ENCODE measurements around the gene LY6G6D.

Gene LY6G6D

DNA sequence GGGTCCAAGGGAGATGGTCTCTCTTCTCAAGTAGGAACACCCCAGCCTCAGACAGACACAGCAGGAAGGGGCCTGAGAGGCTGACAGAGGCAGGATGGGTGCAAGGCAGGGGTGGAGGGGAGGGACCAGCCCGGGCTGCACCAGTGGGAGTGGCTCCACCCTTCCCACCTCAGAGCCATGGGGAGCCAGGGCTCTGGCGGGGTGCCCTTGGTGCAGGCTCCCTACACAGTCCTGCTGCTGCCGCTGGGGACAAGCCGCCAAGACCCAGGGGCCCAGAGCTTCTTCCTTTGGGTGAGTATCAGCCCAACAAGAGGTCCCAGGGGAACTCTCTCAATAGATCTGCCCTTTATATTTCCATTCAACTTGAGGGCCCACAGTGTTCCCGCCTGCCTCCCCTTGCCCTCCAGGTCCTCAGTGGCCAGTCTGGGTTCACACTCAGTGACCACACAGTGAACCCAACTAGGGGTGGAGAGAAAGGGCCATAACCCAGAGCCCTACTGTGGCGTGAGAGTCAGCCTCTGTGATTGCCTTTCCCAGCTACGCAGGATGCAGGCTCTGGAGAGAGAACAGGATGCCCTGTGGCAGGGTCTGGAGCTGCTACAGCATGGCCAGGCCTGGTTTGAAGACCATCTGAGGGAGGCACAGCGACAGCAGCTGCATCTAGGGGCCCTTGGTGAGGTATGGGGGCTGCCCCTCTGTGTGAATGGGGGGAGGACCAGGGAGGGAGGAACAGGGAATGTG, 47.9 kb downstream of the LY6G6D start:
- peaks cover 15 to 23% of the 10 kb centered on the region in 2 donors for H3K4me1 ChIP-seq (ENCODE audit: control insufficient read depth in 2 of 2, insufficient read depth in 1 of 2, low read depth in 1 of 2, low read length in 2 of 2)
- H2AK5ac ChIP-seq (ENCODE audit: low read depth, low read length): peak overlapping the region; percentile 95
- H4K91ac ChIP-seq (ENCODE audit: low read depth, low read length, poor library complexity): peak overlapping the region; percentile 95
- WGBS, 2 donors (ENCODE audit: extremely low coverage in 2 of 2, insufficient read length in 2 of 2, insufficient replicate concordance in 1 of 2): no CpG with 5 or more reads among the region's 8 CpGs
- H2BK15ac ChIP-seq (ENCODE audit: low read length): peak overlapping the region; percentile 84
- H3K79me1 ChIP-seq (ENCODE audit: low read depth, low read length): no peaks in the 10 kb centered on the region
- H3K23ac ChIP-seq (ENCODE audit: low read depth, low read length, poor library complexity): peak overlapping the region; percentile 89
- H2BK120ac ChIP-seq (ENCODE audit: low read depth, low read length): peak overlapping the region; percentile 63
- no peaks in the 10 kb centered on the region for H3K9me3 ChIP-seq (replicated peaks in 1 of 2; ENCODE audit: control insufficient read depth in 2 of 2, insufficient read depth in 1 of 2, low read depth in 1 of 2, low read length in 2 of 2)
- H4K8ac ChIP-seq (ENCODE audit: low read depth, low read length): peak overlapping the region; percentile 97
- H3K4me2 ChIP-seq (ENCODE audit: insufficient read depth, low read length, poor library complexity, severe bottlenecking): peak overlapping the region; percentile 21
- peak overlapping the region; percentile 95 for H3K14ac ChIP-seq (ENCODE audit: low read length)
- peak overlapping the region; percentile 93 for H3K4ac ChIP-seq (ENCODE audit: low read length)
- no peak for DNase-seq (ENCODE audit: low spot score)
- peak overlapping the region; percentile 95 for H2BK12ac ChIP-seq (ENCODE audit: low read length)
- H3K18ac ChIP-seq (ENCODE audit: low read length): peak overlapping the region; percentile 97
- H3K4me3 ChIP-seq (ENCODE audit: low read length in 2 of 2): no peak overlapping the region
- peak overlapping the region; percentile 37 for H2AFZ ChIP-seq (ENCODE audit: low read length)
- peak overlapping the region; percentile 96 for H2BK5ac ChIP-seq (ENCODE audit: low read length)
- H3K27me3 ChIP-seq (ENCODE audit: control insufficient read depth in 3 of 3, insufficient read depth in 3 of 3, low read depth in 1 of 3, low read length in 3 of 3): no peaks in the 10 kb centered on the region
- H3K27ac ChIP-seq (replicated peaks; ENCODE audit: low read length): peak overlapping the region; percentile 86
- H3K9ac ChIP-seq (ENCODE audit: low read depth, low read length, poor library complexity): peak overlapping the region; percentile 75
- peaks cover 15 to 70% of the 10 kb centered on the region in 2 donors for H3K36me3 ChIP-seq (replicated peaks in 1 of 2; ENCODE audit: control insufficient read depth in 2 of 2, insufficient read depth in 2 of 2, low read length in 2 of 2)

DNA sequence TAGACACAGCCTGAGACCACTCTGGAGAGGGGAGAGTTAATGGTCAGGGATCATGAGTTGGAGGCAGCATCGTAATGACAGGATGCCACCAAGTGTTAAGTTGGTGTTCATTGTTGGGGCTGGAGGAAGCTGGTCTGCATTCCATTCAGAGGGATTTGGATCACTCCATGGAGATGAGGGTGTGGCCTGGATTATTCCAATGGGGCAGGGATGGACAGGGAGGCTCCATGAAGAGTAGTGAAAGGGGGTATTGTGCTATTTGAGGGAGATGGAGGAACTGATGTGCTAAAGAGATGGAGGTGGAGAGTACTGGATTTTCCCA, 48.4 kb downstream of the LY6G6D start:
- no peaks in the 10 kb centered on the region for H3K79me1 ChIP-seq (ENCODE audit: low read depth, low read length)
- no peak overlapping the region for H3K14ac ChIP-seq (ENCODE audit: low read length)
- peak overlapping the region; percentile 97 for H3K18ac ChIP-seq (ENCODE audit: low read length)
- no peaks in the 10 kb centered on the region for H3K9me3 ChIP-seq (replicated peaks in 1 of 2; ENCODE audit: control insufficient read depth in 2 of 2, insufficient read depth in 1 of 2, low read depth in 1 of 2, low read length in 2 of 2)
- H3K23ac ChIP-seq (ENCODE audit: low read depth, low read length, poor library complexity): peak overlapping the region; percentile 89
- DNase-seq (ENCODE audit: low spot score): peak; percentile 71
- H3K4me3 ChIP-seq (ENCODE audit: low read length in 2 of 2): no peak overlapping the region
- peak overlapping the region; percentile 77 for H2BK12ac ChIP-seq (ENCODE audit: low read length)
- H4K91ac ChIP-seq (ENCODE audit: low read depth, low read length, poor library complexity): no peak overlapping the region
- no peaks in the 10 kb centered on the region for H3K27me3 ChIP-seq (ENCODE audit: control insufficient read depth in 3 of 3, insufficient read depth in 3 of 3, low read depth in 1 of 3, low read length in 3 of 3)
- peak overlapping the region; percentile 37 for H2AFZ ChIP-seq (ENCODE audit: low read length)
- H4K8ac ChIP-seq (ENCODE audit: low read depth, low read length): peak overlapping the region; percentile 97
- peak overlapping the region; percentile 95 for H2AK5ac ChIP-seq (ENCODE audit: low read depth, low read length)
- peak overlapping the region; percentile 96 for H2BK5ac ChIP-seq (ENCODE audit: low read length)
- peak overlapping the region; percentile 84 for H2BK15ac ChIP-seq (ENCODE audit: low read length)
- peak overlapping the region; percentile 63 for H2BK120ac ChIP-seq (ENCODE audit: low read depth, low read length)
- H3K27ac ChIP-seq (replicated peaks; ENCODE audit: low read length): peak overlapping the region; percentile 86
- H3K36me3 ChIP-seq (replicated peaks in 1 of 2; ENCODE audit: control insufficient read depth in 2 of 2, insufficient read depth in 2 of 2, low read length in 2 of 2): peaks cover 13 to 65% of the 10 kb centered on the region in 2 donors
- peaks cover 15 to 23% of the 10 kb centered on the region in 2 donors for H3K4me1 ChIP-seq (ENCODE audit: control insufficient read depth in 2 of 2, insufficient read depth in 1 of 2, low read depth in 1 of 2, low read length in 2 of 2)
- no peak overlapping the region for H3K9ac ChIP-seq (ENCODE audit: low read depth, low read length, poor library complexity)
- H3K4me2 ChIP-seq (ENCODE audit: insufficient read depth, low read length, poor library complexity, severe bottlenecking): peak overlapping the region; percentile 21
- H3K4ac ChIP-seq (ENCODE audit: low read length): peak overlapping the region; percentile 93
- no CpG with 5 or more reads among the region's 1 CpG for WGBS, 2 donors (ENCODE audit: extremely low coverage in 2 of 2, insufficient read length in 2 of 2, insufficient replicate concordance in 1 of 2)

DNA sequence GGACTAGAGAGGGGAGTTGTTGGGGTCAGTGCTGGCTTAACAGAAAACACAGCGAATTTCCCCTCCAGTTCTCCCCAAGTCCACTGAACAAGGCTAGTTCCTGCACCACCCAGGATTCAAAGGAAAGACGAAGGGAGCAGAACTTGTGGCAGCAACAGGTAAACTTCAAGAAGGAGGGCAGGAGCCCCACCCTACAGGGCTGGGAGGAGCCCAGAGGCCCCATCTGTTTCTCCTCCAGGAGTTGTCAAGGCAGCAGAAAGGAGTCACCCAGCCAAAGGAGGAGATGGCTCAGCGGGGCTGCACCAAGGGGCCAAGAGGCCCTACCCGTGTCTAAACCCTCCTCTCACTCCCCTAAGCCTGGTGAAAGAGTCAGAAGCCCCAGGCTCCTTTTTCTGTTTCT, 49.0 kb downstream of the LY6G6D start:
- no peak overlapping the region for H3K27ac ChIP-seq (replicated peaks; ENCODE audit: low read length)

DNA sequence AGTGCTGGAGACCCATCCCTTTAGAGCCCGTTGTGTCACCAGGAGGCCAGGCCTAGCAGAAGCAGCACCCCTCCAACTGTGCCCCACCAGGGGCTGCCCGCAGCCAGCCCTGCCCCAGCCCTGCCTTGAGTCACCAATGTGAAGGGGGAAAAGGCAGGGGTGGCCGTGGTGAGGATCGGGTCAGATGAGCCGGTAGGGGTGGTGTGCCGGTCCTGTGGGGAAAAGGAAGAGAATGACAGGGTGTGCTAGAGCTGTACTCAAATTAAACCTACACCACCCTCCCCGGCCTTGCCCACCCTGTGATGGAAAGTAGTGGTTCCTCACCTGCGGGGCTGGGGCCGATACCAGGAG, 50.4 kb downstream of the LY6G6D start:
- Histone ChIP-seq H3K27me3 (ENCODE audit: control insufficient read depth in 3 of 3, insufficient read depth in 3 of 3, low read depth in 1 of 3, low read length in 3 of 3) (no peaks in the 10 kb centered on the region), H3K9ac (ENCODE audit: low read depth, low read length, poor library complexity) (no peak overlapping the region), H3K27ac (replicated peaks; ENCODE audit: low read length) (no peak overlapping the region), H3K79me1 (ENCODE audit: low read depth, low read length) (no peaks in the 10 kb centered on the region), H2AK5ac (ENCODE audit: low read depth, low read length) (peak overlapping the region; percentile 95), H3K4me2 (ENCODE audit: insufficient read depth, low read length, poor library complexity, severe bottlenecking) (no peak overlapping the region), H3K4me1 (ENCODE audit: control insufficient read depth in 2 of 2, insufficient read depth in 1 of 2, low read depth in 1 of 2, low read length in 2 of 2) (peaks cover 15 to 23% of the 10 kb centered on the region in 2 donors), H3K4me3 (ENCODE audit: low read length in 2 of 2) (no peak overlapping the region), H3K4ac (ENCODE audit: low read length) (no peak overlapping the region), H2BK15ac (ENCODE audit: low read length) (peak overlapping the region; percentile 11), H3K9me3 (replicated peaks in 1 of 2; ENCODE audit: control insufficient read depth in 2 of 2, insufficient read depth in 1 of 2, low read depth in 1 of 2, low read length in 2 of 2) (peaks cover 0 to 1% of the 10 kb centered on the region in 2 donors), H4K91ac (ENCODE audit: low read depth, low read length, poor library complexity) (peak overlapping the region; percentile 35), H2BK12ac (ENCODE audit: low read length) (no peak overlapping the region), H2AFZ (ENCODE audit: low read length) (no peak overlapping the region), H2BK120ac (ENCODE audit: low read depth, low read length) (no peak overlapping the region), H3K23ac (ENCODE audit: low read depth, low read length, poor library complexity) (peak overlapping the region; percentile 23), H3K14ac (ENCODE audit: low read length) (no peak overlapping the region), H2BK5ac (ENCODE audit: low read length) (no peak overlapping the region), H3K18ac (ENCODE audit: low read length) (no peak overlapping the region), H3K36me3 (replicated peaks in 1 of 2; ENCODE audit: control insufficient read depth in 2 of 2, insufficient read depth in 2 of 2, low read length in 2 of 2) (peaks cover 9 to 46% of the 10 kb centered on the region in 2 donors), H4K8ac (ENCODE audit: low read depth, low read length) (no peak overlapping the region)
- DNase-seq (ENCODE audit: low spot score): no peak
- WGBS, 2 donors (ENCODE audit: extremely low coverage in 2 of 2, insufficient read length in 2 of 2, insufficient replicate concordance in 1 of 2): no CpG with 5 or more reads among the region's 9 CpGs

More for the DNA sequence above, 49.0 kb downstream of the LY6G6D start:
- no peak overlapping the region for H3K4ac ChIP-seq (ENCODE audit: low read length)
- H3K36me3 ChIP-seq (replicated peaks in 1 of 2; ENCODE audit: control insufficient read depth in 2 of 2, insufficient read depth in 2 of 2, low read length in 2 of 2): peaks cover 13 to 59% of the 10 kb centered on the region in 2 donors
- no peak overlapping the region for H2BK15ac ChIP-seq (ENCODE audit: low read length)
- DNase-seq (ENCODE audit: low spot score): no peak
- no peak overlapping the region for H4K8ac ChIP-seq (ENCODE audit: low read depth, low read length)
- no peak overlapping the region for H3K14ac ChIP-seq (ENCODE audit: low read length)
- H2AK5ac ChIP-seq (ENCODE audit: low read depth, low read length): peak overlapping the region; percentile 44
- H2BK120ac ChIP-seq (ENCODE audit: low read depth, low read length): no peak overlapping the region
- H3K4me2 ChIP-seq (ENCODE audit: insufficient read depth, low read length, poor library complexity, severe bottlenecking): no peak overlapping the region
- H2AFZ ChIP-seq (ENCODE audit: low read length): no peak overlapping the region
- no CpG with 5 or more reads among the region's 4 CpGs for WGBS, 2 donors (ENCODE audit: extremely low coverage in 2 of 2, insufficient read length in 2 of 2, insufficient replicate concordance in 1 of 2)
- H3K9ac ChIP-seq (ENCODE audit: low read depth, low read length, poor library complexity): no peak overlapping the region
- peaks cover 15 to 23% of the 10 kb centered on the region in 2 donors for H3K4me1 ChIP-seq (ENCODE audit: control insufficient read depth in 2 of 2, insufficient read depth in 1 of 2, low read depth in 1 of 2, low read length in 2 of 2)
- no peaks in the 10 kb centered on the region for H3K79me1 ChIP-seq (ENCODE audit: low read depth, low read length)
- H3K9me3 ChIP-seq (replicated peaks in 1 of 2; ENCODE audit: control insufficient read depth in 2 of 2, insufficient read depth in 1 of 2, low read depth in 1 of 2, low read length in 2 of 2): peaks cover 0 to 1% of the 10 kb centered on the region in 2 donors
- H4K91ac ChIP-seq (ENCODE audit: low read depth, low read length, poor library complexity): no peak overlapping the region
- no peak overlapping the region for H3K4me3 ChIP-seq (ENCODE audit: low read length in 2 of 2)
- no peak overlapping the region for H2BK12ac ChIP-seq (ENCODE audit: low read length)
- no peak overlapping the region for H3K18ac ChIP-seq (ENCODE audit: low read length)
- H3K27me3 ChIP-seq (ENCODE audit: control insufficient read depth in 3 of 3, insufficient read depth in 3 of 3, low read depth in 1 of 3, low read length in 3 of 3): no peaks in the 10 kb centered on the region
- no peak overlapping the region for H3K23ac ChIP-seq (ENCODE audit: low read depth, low read length, poor library complexity)
- H2BK5ac ChIP-seq (ENCODE audit: low read length): peak overlapping the region; percentile 96
